Loucy (cell line): ENCODE data around the gene GRHL3.

Experiments
- H2AFZ ChIP-seq: fragments of 200-600 bp; sonication (generic); 2 replicates; pipeline ENCODE4 v1.6.0; 2016; ENCODE audit warnings: antibody characterized with exemption, mild to moderate bottlenecking, low read length, moderate library complexity
- H3F3A ChIP-seq: fragments of 200-600 bp; 2 replicates; pipeline ENCODE4 v1.6.0; 2016; ENCODE audit warnings: antibody characterized with exemption, low read depth, mild to moderate bottlenecking
- H3K27me3 ChIP-seq: fragments of 200-600 bp; sonication (generic); 2 replicates; pipeline ENCODE4 v1.6.1; 2014; ENCODE audit warnings: low read length, mild to moderate bottlenecking; ENCODE audit not compliant: insufficient read depth, poor library complexity, severe bottlenecking
- H3K36me3 ChIP-seq: fragments of 200-600 bp; sonication (generic); 2 replicates; pipeline ENCODE4 v1.6.1; 2016; ENCODE audit warnings: low read length; ENCODE audit not compliant: insufficient read depth
- H3K4me1 ChIP-seq: fragments of 200-600 bp; sonication (generic); 2 replicates; pipeline ENCODE4 v1.5.1; 2014; ENCODE audit warnings: low read length, mild to moderate bottlenecking; ENCODE audit not compliant: insufficient read depth, poor library complexity, severe bottlenecking
- H3K4me2 ChIP-seq: fragments of 200-600 bp; sonication (generic); 2 replicates; pipeline ENCODE4 v1.6.0; 2014; ENCODE audit warnings: antibody characterized with exemption, low read length, low read depth, mild to moderate bottlenecking; ENCODE audit not compliant: poor library complexity, severe bottlenecking
- H3K4me3 ChIP-seq: fragments of 200-600 bp; sonication (generic); 2 replicates; pipeline ENCODE4 v1.5.1; 2014; ENCODE audit warnings: low read length, mild to moderate bottlenecking, mixed read lengths; ENCODE audit not compliant: poor library complexity, severe bottlenecking
- H3K79me2 ChIP-seq: fragments of 200-600 bp; sonication (generic); 2 replicates; pipeline ENCODE4 v1.6.1; 2014; ENCODE audit warnings: low read length; ENCODE audit not compliant: insufficient read depth
- H3K9ac ChIP-seq: fragments of 200-600 bp; sonication (generic); 2 replicates; pipeline ENCODE4 v1.6.0; 2014; ENCODE audit warnings: mild to moderate bottlenecking, low read depth, low read length, moderate library complexity; ENCODE audit not compliant: poor library complexity, severe bottlenecking
- H3K9me2 ChIP-seq: fragments of 200-600 bp; sonication (generic); replicated peaks from 2 replicates; pipeline ENCODE4 v1.6.1; 2016; ENCODE audit warnings: low read depth, low read length, mixed read lengths
- H3K9me3 ChIP-seq: fragments of 200-600 bp; sonication (generic); 2 replicates; pipeline ENCODE4 v1.6.1; 2014; ENCODE audit warnings: mild to moderate bottlenecking, antibody characterized with exemption, low read length, low read depth; ENCODE audit not compliant: insufficient read depth
- H4K20me1 ChIP-seq: fragments of 200-600 bp; sonication (generic); 2 replicates; pipeline ENCODE4 v1.6.0; 2014; ENCODE audit warnings: antibody characterized with exemption, low read length, mild to moderate bottlenecking; ENCODE audit not compliant: insufficient read depth, poor library complexity, severe bottlenecking
- CTCF ChIP-seq: fragments of 200-600 bp; sonication (generic); conservative IDR thresholded peaks from 2 replicates; pipeline ENCODE4 v1.5.1; 2014; ENCODE audit warnings: mild to moderate bottlenecking, antibody characterized with exemption, low read length
- EZH2phosphoT487 ChIP-seq: fragments of 200-600 bp; IDR thresholded peaks from 2 replicates; pipeline ENCODE4 v1.6.1; 2018; ENCODE audit warnings: antibody characterized with exemption, mild to moderate bottlenecking, moderate library complexity, borderline replicate concordance

Gene GRHL3

GRCh38 chr1:24355466-24355865 is 36.3 kb downstream of the GRHL3 start:
- Histone ChIP-seq H3K79me2 (no peaks in the 10 kb centered on the region), H3K36me3 (no peaks in the 10 kb centered on the region), H4K20me1 (no peaks in the 10 kb centered on the region), H3K4me2 (no peak overlapping the region), H3K9me2 (no peaks in the 10 kb centered on the region), H3K4me1 (peaks cover 22% of the 10 kb centered on the region), H2AFZ (no peak overlapping the region), H3F3A (no peaks in the 10 kb centered on the region), H3K4me3 (no peak overlapping the region), H3K27me3 (no peaks in the 10 kb centered on the region), H3K9me3 (no peaks in the 10 kb centered on the region), H3K9ac (no peak overlapping the region)
- TF ChIP-seq EZH2phosphoT487 (no peak), CTCF (no peak)

DNA sequence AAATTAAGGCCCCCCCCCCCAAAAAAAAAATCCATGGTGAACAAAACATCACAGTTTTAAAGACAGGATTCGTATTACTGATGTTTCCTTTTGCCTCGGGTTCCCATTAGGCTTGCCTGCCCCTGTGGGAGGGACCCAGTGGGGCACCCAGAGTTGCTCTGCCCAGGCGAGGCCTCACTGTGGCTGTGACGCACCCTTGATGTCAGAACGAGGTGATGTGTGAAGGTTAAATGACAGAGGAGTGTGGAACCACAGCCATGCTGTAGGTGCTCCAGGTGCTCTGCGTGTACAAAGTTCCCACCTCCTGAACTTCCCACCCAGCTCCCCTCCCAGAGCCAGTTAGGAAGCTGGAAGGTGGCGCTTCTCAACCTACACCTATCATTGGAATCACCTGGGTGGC is 37.9 kb downstream of the GRHL3 start:
- H3K36me3 ChIP-seq, result no peaks in the 10 kb centered on the region
- H3K4me3 ChIP-seq, result no peak overlapping the region
- H3K9me3 ChIP-seq, result no peaks in the 10 kb centered on the region
- H4K20me1 ChIP-seq, result no peaks in the 10 kb centered on the region
- H3K9me2 ChIP-seq, result no peaks in the 10 kb centered on the region
- no peak overlapping the region for H3K9ac ChIP-seq
- no peak for TF ChIP-seq CTCF
- no peak for TF ChIP-seq EZH2phosphoT487
- H3K27me3 ChIP-seq, result no peaks in the 10 kb centered on the region
- H2AFZ ChIP-seq, result no peak overlapping the region
- no peaks in the 10 kb centered on the region for H3K79me2 ChIP-seq
- H3K4me2 ChIP-seq, result no peak overlapping the region
- H3F3A ChIP-seq, result no peaks in the 10 kb centered on the region
- peaks cover 22% of the 10 kb centered on the region for H3K4me1 ChIP-seq

GRCh38 chr1:24360681-24361080 is 41.5 kb downstream of the GRHL3 start:
- no peaks in the 10 kb centered on the region for H3F3A ChIP-seq
- H3K9me2 ChIP-seq, result no peaks in the 10 kb centered on the region
- no peak for TF ChIP-seq EZH2phosphoT487
- TF ChIP-seq CTCF, result no peak
- no peak overlapping the region for H3K4me3 ChIP-seq
- H4K20me1 ChIP-seq, result no peaks in the 10 kb centered on the region
- H2AFZ ChIP-seq, result no peak overlapping the region
- H3K27me3 ChIP-seq, result no peaks in the 10 kb centered on the region
- no peak overlapping the region for H3K4me2 ChIP-seq
- no peaks in the 10 kb centered on the region for H3K9me3 ChIP-seq
- peaks cover 18% of the 10 kb centered on the region for H3K4me1 ChIP-seq
- H3K36me3 ChIP-seq, result no peaks in the 10 kb centered on the region
- no peaks in the 10 kb centered on the region for H3K79me2 ChIP-seq
- no peak overlapping the region for H3K9ac ChIP-seq
